ENCODE measurements around the gene IGF1R. TPM values are rescaled to one million over a fixed set of nuclear protein-coding genes. Genes with fewer than 3 reads are reported as not detected.

The IGF1R gene
- total RNA-seq, 1 experiment from 2014 or later = 30.9 TPM

DNA sequence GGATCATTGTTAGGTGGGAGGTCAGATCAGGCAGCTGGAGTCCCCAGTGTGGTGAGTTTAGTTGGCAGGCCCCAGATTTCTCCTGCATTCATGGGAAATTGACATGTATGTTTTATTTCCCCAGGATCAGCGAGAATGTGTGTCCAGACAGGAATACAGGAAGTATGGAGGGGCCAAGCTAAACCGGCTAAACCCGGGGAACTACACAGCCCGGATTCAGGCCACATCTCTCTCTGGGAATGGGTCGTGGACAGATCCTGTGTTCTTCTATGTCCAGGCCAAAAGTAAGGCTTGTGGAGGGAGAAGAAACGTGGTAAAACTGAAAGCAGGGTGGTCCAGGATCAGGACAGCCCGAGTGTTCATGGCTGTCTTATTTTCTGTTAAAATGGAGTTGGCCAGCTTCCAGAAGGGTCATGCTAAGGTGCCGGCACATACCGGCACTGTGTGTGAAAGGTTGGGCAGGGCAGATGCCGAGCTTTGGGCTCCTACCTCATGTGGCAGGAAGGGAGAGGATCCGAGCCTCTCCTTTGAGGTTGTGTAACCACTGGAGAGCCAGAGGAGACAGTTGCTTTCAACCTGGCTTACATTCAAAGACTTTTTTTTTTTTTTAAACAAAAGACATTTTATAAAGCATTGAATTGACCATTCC lies 276.2 kb downstream of the IGF1R start:
- no peak for DNase-seq (ENCODE audit: extremely low read depth, low read depth)

DNA sequence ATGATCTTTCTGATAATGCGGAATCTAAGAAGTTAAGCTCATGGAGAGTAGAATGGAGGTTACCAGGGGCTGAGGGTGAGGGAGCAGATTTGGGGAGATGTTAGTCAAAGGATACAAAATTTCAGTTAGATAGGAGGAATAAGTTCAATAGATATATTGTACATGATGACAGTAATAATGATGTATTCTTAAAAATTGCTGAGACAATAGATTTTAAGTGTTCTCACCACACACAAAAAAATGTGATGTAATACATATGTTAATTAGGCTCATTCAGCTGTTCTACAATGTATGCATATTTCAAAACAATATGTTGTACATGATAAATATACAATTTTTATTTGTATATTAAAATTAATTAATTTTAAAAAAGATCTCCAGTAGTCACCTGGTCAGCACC lies 277.9 kb downstream of the IGF1R start:
- DNase-seq (ENCODE audit: extremely low read depth, low read depth) = no peak

DNA sequence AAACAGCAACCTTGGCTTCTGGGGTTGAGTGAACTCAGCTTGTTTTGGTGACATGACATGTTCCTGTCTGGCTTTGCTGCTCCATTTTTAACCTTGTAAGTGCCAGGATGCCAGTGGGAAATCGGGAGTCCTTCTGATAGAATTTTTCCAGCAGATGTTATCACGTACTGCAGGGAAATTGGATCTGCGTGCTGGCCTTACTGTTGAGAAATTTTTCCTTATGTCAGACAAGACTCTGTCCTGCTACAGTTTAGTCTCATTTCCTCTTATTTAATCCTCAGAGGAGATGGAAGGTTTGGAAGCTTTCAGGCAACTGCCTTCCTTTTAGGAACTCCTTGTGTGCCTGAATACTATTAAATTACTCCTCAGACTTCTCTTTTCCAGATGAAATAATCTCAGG lies 278.7 kb downstream of the IGF1R start:
- DNase-seq (ENCODE audit: extremely low read depth, low read depth) = no peak

DNA sequence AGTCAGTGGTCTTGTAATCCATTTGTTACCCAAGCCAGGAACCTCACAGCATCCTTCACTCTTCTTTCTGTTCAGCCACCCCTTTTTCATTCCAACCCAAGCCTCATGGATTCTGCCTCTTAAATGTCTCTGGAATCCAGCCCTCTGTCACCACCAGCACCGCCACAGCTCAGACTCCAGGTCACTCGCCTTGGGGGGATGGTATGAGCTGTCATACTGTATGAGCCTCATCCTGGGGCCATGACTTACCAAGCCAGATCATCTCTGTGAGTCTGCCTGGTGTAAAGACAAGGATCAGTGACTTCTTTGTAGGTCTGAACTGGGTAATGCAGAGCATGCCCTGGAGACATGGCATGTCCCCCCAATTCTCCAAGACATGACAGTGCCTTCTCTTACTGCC lies 279.7 kb downstream of the IGF1R start:
- no peak for DNase-seq (ENCODE audit: extremely low read depth, low read depth)

DNA sequence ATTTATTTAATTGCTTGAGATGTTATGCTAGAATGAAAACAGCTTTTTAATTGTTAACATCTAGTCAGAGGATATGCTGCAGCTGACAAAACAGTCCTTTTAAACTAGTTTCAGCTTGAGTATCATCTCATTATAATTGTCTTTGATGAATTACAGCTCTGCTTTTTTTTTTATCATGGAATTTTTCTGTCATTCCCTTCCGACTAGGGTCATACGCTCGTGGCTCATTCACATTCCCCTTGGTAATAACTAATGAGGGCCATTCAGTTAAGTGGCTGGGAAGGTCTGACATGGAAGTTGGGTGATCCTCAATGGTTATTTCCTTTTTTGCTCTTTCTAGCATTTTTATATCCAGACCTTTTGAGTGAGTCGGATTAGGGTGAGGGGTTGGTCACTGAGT lies 282.2 kb downstream of the IGF1R start:
- no peak for DNase-seq (ENCODE audit: extremely low read depth, low read depth)

DNA sequence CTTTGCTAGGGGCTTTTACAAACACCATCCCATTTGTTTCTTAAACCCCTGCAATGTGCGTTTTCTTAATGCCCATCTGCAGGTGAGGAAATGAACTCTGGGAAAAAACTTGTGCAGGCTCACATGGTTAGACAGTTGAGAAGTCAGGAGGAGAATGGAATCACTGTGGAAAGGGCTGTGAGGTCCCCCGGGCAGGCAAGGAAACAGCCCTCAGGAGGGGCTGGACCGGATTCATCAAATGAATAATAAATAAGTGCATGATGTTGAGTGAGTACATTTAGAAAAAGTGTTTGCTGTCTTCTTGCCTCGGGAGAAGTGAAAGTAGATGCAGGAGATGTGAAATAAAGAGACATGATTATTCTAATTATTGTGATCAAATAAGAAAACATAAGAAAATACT lies 282.7 kb downstream of the IGF1R start:
- no peak for DNase-seq (ENCODE audit: extremely low read depth, low read depth)

DNA sequence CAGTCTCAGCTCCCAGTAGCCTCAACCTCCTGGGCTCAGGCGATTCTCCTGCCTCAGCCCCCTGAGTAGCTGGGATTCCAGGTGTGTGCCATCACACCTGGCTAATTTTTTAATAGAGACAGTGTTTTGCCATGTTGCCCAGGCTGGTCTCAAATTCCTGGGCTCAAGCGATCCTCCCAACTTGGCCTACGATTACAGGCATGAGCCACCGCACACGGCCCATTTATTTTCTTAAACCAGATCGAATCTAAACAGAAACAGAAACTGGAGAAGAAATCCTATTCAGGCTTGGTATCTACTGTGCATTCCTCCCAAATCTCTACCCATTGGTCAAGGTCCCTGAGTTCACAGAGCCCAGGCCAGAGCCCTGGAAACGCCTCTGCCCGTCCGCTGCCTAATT lies 285.1 kb downstream of the IGF1R start:
- no peak for DNase-seq (ENCODE audit: extremely low read depth, low read depth)

DNA sequence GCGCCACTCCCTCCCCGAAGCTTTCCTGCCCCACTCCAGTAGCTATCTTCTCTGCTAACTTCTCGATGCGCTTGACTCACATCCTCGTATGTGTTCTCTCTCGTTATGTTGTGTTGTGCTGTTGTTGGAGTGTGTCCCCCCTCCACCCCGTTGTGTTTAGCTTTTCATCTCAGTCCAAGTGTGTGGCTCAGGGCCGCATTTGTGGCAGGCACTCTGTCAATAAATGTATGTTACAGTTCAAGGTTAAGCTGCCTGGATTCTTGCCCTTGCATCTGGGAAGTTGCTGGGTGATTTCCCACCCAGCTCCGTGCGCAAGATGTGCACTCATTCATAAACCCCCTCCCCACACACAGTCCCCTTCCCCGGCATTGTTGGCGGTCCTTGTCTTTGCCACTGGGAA lies 287.4 kb downstream of the IGF1R start:
- DNase-seq (ENCODE audit: extremely low read depth, low read depth) = no peak

DNA sequence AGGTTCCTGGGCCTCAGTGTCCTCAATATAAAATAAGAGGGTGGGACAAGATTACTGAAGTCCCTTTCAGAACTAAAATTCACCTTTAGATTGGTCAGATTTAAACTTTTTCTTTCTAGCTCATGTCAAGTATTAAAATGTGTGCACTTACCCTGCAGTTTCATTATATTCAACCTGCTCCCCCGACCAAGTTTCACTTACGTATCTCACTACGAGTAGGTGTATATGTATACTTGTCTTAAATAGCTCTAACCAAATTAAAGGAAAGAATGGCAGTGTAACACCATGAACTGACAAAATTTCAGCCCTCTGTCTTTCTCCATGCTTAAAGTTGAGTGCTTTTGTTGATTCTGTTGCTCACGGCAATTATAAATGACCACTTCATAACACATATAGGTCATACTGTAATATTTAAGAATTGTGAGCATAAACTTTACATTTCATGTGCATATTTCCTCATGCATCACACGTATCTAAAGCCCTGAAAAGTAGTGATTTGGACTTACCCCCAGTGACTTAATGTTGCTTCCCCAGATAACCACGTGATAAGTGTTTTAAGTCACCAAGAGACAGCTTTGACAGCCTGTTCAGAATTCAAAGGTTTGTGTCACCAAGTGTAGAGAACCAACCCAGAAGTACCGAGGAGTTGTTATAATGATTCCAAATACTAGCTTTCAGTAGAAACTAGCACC lies 289.2 kb downstream of the IGF1R start:
- no peak for DNase-seq (ENCODE audit: extremely low read depth, low read depth)

DNA sequence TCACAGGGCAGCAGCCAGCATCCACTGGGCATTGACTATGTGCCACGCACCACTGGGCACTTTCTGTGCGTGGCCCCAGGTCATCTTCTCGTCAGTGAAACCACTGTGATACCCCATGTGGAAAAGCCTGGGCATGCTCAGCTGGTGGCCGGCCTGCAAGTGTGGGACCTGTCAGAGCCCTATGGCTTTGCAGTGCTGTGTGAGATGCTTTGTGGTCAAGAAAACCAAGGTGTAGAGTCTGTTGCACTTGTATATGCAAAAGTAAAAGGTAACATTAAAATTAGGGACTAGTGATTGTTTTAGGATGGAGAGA lies 289.7 kb downstream of the IGF1R start:
- no peak for DNase-seq (ENCODE audit: extremely low read depth, low read depth)

DNA sequence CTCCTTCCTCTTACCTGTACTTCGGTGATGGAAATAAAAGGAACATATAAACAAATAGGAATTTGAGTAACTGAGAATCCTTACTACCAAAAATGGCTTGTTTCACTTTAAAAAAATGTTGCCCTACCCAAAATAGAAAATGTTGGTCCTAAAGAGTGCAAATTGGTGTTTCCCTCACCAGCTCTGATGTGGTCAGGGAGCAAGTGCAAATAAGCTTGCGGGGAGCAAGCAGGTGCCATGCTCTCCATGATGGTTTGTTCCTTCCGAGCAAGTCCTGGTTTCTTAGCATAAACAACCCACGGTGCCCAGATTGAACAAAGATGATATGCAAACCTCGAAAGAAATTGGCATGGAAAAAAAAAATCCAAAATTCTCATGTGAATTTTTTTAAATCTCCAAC lies 290.5 kb downstream of the IGF1R start:
- no peak for DNase-seq (ENCODE audit: extremely low read depth, low read depth)

DNA sequence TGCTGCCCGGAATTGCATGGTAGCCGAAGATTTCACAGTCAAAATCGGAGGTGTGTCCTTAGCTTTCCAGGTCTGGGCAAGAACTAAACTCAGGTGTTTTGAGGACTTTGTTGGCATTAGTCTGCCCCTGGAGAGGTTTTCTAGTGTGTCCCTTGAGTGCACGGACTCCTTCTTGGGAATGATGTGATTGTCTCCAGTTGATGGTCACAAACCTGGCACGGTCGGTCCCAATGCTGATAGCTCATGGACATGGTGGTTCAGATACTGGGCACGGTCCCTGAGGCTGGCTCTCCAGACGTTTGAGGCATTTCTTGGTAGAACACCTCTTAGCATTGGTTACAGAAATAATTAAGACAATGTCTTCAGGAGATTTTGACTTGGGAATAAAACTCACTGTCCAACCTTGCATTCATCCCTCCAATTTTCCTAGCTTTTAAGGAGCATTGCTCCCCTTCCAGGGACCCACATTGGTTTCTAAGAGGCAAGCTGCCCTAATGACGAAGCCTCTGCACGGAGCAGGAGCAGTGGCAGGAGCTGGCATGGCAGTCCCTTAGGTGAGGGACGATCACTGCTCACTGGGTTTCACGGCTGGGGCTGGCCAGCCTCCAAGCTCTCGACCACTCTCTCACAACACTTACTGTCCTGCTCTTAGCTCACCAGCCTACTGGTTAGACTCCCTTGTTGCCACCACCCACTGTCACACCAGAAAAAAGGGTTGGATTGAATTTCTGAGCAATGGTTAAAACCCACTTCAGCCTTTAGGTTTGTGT lies 291.2 kb downstream of the IGF1R start:
- no peak for DNase-seq (ENCODE audit: extremely low read depth, low read depth)

DNA sequence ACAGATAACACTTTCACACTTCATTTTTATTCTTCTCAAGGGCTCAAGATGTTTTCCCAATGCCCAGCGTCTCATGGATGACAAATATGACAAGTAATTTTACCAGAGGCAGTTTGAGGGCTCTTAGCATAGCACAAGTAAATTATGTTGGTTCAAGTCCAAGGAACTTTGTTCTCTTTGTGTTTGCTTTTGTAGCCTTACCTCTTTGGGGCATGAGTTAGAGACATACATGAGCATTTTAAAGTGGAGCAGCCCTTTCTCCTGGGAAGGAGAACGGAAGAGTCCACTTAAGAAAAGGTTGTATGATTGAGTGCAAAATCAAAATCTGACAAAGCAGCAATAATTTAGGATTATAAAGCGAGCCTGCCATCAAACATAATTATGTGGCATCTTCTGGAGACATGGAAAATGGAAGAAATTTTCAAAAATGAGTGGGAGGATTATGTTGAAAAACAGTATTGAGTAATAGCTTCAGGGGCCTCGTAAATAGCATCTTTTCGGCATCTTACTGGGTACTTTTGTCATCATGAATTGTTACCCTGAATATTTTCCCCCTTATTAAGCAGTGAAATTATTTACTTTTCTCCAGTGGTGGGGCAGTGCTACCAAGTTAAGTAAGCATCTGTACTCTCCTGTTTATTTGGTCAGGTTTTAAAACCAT lies 293.4 kb downstream of the IGF1R start:
- no peak for DNase-seq (ENCODE audit: extremely low read depth, low read depth)

DNA sequence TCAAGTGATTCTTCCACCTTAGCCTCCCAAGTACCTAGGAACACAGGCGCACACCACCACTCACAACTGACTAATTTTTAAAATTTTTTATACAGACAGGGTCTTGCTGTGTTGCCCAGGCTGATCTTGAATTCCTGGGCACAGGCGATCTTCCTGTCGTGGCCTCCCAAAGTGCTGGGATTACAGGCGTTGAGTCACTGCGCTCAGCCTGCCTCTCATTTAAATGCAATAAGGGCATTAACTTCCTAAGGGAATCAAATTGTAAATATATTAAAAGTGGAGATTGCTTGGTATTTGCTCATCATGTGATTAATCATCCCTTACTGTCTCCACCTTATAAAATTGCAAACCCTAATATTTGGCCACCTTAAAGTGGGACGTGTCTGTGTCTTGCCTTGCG lies 294.1 kb downstream of the IGF1R start:
- no peak for DNase-seq (ENCODE audit: extremely low read depth, low read depth)

DNA sequence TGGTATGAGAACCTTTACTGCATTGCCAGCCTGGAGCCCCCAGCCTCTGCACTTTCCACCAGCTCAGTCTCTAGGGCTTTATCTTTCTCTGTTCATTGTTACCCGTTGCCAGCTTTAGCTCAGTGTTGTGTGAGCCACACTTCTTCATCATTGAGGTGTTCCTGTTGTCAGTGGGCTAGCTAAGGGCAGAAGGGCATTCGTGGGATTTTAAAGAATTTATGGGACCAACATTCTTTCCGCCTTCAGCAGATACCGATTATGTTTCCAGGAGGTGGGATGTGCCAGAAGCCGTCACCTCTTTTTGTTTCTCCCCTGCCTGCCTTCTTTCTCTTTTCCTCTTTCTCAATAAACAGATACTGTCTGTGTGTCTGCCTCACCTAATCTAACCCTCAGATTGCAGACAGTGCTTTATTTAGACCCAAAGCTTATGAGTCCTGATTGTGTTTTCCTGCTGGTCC lies 294.7 kb downstream of the IGF1R start:
- DNase-seq (ENCODE audit: extremely low read depth, low read depth) = no peak

DNA sequence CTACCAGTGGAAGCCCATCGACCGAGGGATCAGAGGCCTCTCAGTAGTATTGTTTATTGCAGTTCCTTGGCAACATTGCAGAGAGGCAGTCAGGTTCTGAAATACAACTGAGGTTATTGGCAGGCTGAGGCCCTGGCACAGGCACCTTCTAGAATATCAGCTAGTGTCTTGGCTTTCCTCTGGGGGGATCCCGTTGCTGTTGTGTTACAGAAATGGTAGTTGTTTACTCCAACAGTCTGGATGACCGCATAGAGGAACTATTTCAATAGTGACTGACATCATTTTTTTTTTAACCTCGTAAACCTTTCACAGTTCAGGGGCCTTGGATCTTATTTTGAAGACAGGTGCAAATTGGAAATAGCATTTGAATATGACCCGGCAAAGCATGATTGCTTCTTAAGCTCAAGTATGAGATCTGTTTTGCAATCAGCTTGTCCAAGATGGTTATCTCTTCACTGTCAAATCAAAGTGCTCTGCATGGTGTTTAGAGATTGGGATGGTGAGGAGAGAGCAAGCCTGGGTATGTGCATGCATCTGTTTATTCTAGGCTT lies 295.3 kb downstream of the IGF1R start:
- no peak for DNase-seq (ENCODE audit: extremely low read depth, low read depth)

DNA sequence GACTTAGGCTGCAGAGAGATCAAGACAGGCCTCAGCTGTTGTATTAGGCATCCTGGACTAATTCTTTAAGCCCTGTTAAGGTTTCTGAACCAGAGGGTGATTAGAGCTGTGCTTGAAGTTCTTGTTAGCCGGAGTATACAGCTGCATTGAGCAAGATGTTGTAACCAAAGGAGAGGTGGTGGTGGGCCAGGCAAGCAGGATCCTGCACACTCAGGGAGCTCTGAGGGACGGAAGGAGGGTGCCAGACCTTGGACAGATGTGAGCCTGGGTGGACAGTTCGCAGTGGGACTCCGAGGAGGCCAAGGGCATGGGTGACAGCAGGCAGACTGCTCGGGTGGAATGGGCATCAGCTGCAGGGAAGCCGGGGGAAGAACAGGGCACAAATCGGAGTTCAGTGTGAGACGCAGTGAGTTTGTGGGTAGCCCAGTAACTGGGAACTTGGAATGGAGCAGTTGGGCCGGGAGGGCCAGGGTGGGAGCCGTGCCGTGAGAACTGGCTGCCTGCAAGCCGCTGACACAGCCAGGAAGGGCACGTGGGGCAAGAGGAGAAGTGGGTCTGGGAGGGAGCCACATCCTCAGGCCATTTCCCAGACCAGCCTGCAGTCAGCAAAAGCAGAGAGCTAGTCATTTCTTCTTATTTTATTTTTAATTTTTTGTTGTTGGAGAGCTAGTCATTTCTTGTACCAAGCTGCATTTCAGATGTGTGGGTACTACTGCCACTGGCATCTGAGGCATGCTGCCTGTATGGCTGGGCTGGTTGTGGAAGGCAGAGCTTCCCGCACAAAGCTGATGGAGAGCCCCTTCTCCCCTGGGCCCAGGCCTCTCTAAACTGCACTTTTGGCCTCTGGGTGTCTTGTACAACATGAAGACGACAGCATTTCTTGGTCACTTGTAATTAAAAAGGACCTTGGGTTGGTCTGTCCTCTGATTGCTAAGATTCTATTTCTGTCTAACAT lies 298.2 kb downstream of the IGF1R start:
- DNase-seq (ENCODE audit: extremely low read depth, low read depth) = no peak

DNA sequence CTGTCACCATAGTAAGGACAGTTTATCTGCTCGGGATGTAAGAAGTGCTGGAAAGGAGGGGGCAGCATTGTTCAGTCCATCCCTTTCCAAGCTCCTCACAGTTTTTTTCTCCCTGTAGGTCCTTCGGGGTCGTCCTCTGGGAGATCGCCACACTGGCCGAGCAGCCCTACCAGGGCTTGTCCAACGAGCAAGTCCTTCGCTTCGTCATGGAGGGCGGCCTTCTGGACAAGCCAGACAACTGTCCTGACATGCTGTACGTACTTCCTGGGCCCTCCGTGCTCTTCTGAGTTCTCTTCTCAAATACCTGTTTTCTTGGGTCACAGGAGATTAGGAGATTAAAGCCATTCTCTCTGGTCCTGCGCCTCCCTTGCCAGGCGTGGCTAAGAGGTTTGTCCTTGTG lies 300.1 kb downstream of the IGF1R start:
- DNase-seq (ENCODE audit: extremely low read depth, low read depth) = no peak

DNA sequence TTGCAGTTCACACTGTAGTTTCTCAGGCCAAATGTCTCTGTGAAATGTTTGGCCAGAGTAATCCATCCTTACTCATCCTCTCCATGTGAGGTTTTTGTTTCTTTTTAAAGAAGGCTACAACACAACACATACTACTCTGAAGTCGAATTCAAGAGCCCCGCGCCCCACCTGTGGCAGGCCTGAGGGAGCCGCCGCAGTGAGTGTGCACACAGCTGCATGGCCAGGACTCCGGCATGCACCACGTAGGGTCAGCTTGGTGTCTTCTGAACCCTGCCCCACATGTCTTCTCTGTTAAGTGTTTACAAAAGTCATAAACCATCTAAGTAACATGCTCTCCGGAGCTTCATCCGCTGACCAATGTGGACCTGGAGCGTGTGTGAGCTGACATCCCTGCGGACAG lies 300.6 kb downstream of the IGF1R start:
- no peak for DNase-seq (ENCODE audit: extremely low read depth, low read depth)

DNA sequence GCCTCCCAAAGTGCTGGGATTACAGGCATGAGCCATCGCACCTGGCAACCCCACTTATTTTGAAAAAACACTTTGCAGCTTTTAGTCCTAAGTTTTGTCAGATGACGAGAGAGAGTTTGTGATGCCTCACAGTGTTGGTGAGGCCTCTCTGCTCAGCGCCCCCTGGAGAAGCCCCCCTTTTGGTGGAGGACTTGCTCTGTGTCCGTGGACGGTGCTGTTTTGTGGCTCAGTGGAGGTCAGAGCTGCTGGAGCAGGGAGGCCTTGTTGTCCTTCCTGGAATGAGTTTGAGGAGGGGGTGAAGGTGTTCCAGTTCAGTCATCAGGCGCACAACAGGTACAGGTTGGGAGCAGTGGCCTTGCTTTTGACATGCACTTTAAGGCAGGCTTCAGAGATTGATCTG lies 301.3 kb downstream of the IGF1R start:
- DNase-seq (ENCODE audit: extremely low read depth, low read depth) = no peak

All from NCI-H460 (cell line).